GM12891 (cell line): ENCODE measurements around the gene PPM1H.

Source experiments
- POLR2A ChIP-seq: IDR thresholded peaks from 2 replicates; pipeline ENCODE4 v1.6.1; 2011; ENCODE audit warnings: low read depth, low read length, control low read depth
- POLR2AphosphoS5 ChIP-seq: IDR thresholded peaks from 2 replicates; pipeline ENCODE4 v1.6.1; 2011; ENCODE audit warnings: low read depth, low read length, control low read depth

DNA sequence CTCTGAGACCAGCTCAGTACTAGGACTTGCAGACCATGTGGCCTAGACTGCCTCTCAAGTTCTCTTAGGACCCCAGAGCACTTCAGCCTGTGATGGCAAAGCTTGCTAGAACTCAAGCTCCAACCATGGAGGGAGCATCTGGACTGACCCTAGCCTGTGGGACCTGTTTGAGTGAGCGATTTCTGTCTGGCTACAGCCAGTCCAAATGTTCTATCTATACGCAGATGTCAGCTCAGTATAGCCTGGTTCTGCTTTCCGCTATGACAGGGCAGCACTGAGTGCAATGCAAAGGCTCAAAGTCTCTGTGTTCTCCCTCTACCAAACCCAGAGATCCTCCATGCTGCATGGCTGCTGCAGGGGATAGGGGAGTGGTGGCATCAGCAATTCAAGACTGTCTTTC, 20.7 kb upstream of the PPM1H start:
- TF ChIP-seq POLR2A (no peak), POLR2AphosphoS5 (no peak)
